GM06990 (cell line): Measurements from ENCODE around the gene TRIP6.
"Not testable (repeated sequence)": the region's sequence is repeated elsewhere in the genome, so short reads cannot be mapped to it uniquely, and the experiment has no call there.

Experiments used
- DNase-seq: peaks from one replicate; pipeline ENCODE4 v3.0.0-alpha.2; 2011; ENCODE audit not compliant: insufficient read length; ENCODE audit errors: extremely low read depth
- H3K27me3 ChIP-seq: replicated peaks from 2 replicates; pipeline ENCODE4 v1.6.0; 2011; ENCODE audit warnings: low read length; ENCODE audit not compliant: control insufficient read depth, insufficient read depth
- H3K36me3 ChIP-seq: 2 replicates; pipeline ENCODE4 v1.5.1; 2011; ENCODE audit warnings: low read length; ENCODE audit not compliant: control insufficient read depth, insufficient read depth
- H3K4me3 ChIP-seq: replicated peaks from 2 replicates; pipeline ENCODE4 v1.5.1; 2011; ENCODE audit warnings: low read depth, mild to moderate bottlenecking, control low read depth, low read length
- CTCF ChIP-seq: IDR thresholded peaks from 2 replicates; pipeline ENCODE4 v1.5.1; 2011; ENCODE audit warnings: low read length, control low read depth, mild to moderate bottlenecking, inconsistent platforms; ENCODE audit not compliant: insufficient read depth, poor library complexity, severe bottlenecking

TRIP6 gene

DNA sequence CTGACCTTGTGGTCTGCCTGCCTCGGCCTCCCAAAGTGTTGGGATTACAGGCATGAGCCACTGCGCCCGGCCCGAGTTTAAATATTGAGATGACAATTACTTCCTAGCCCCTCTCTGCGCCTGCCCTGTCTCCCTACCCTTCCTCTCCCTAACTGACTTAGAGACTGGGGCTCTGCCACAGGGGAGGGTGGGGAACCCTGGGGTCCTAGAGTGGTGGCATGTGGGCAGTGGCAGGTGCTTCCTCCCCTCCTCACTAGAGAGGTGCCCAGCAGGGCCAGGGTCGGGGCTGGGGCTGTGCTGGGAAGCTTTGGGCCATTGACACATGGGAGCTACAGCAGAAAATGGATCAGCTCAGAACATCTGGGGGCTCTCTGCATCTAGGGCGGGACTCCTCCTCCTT lies 35.5 kb downstream of the TRIP6 start:
- Histone ChIP-seq H3K36me3 (no peaks in the 10 kb centered on the region), H3K4me3 (no peak overlapping the region), H3K27me3 (no peaks in the 10 kb centered on the region)
- no peak for TF ChIP-seq CTCF
- DNase-seq, result no peak

GRCh38 chr7:100908512-100908911 lies 41.3 kb downstream of the TRIP6 start:
- H3K36me3 ChIP-seq, result no peaks in the 10 kb centered on the region
- DNase-seq, result no peak
- no peaks in the 10 kb centered on the region for H3K27me3 ChIP-seq
- H3K4me3 ChIP-seq, result no peak overlapping the region
- no peak for TF ChIP-seq CTCF

GRCh38 chr7:100910443-100910842 lies 43.3 kb downstream of the TRIP6 start:
- H3K27me3 ChIP-seq, H3K36me3 ChIP-seq, H3K4me3 ChIP-seq, DNase-seq: not testable (repeated sequence)

DNA sequence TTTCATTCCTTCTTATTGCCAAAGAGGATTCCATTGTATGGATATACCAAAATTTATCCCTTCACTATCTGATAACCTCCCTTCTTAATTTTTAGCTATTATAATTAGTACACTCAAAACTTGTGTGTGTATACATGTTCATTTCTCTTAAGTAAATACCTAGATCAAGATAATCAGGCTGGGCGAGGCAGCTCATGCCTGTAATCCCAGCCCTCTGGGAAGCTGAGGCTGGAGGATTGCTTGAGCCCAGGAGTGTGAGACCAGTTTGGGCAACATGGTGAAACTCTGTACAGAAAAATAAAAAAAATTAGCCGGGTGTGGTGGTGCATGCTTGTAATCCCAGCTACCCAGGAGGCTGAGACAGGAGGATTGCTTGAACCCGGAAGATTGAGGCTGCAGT lies 44.3 kb downstream of the TRIP6 start:
- Histone ChIP-seq H3K4me3 (no peak overlapping the region), H3K36me3 (no peaks in the 10 kb centered on the region), H3K27me3 (no peaks in the 10 kb centered on the region)
- no peak for TF ChIP-seq CTCF
- no peak for DNase-seq

DNA sequence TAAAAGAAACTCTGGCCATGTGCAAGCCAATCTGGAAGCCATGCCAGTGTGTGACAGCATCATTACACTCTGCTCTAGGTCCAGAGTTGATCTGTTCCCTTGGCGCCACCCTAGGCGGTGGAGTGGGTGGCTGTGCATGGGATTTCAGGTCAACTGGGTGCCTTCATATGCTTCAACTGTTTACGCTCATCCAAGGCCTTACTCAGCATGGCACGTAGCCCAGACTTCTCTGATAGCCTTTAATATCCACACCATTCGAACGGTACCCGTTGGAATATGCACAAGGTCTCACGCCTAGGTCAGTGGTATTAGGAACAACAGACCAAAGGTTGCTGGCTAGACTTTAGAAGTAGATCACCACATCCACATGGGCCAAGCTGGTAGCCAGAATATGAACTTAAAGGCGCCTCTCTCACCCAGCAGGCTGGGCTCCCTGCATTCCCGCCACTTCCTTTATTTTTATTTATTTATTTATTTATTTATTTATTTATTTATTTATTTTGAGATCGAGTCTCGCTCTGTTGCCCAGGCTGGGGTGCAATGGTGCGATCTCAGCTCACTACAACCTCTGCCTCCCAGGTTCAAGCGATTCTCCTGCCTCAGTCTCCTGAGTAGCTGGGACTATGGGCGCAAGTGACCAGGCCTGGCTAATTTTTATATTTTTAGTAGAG lies 47.2 kb downstream of the TRIP6 start:
- DNase-seq, result no peak
- Histone ChIP-seq H3K27me3 (no peaks in the 10 kb centered on the region), H3K36me3 (no peaks in the 10 kb centered on the region), H3K4me3 (no peak overlapping the region)
- no peak for TF ChIP-seq CTCF

DNA sequence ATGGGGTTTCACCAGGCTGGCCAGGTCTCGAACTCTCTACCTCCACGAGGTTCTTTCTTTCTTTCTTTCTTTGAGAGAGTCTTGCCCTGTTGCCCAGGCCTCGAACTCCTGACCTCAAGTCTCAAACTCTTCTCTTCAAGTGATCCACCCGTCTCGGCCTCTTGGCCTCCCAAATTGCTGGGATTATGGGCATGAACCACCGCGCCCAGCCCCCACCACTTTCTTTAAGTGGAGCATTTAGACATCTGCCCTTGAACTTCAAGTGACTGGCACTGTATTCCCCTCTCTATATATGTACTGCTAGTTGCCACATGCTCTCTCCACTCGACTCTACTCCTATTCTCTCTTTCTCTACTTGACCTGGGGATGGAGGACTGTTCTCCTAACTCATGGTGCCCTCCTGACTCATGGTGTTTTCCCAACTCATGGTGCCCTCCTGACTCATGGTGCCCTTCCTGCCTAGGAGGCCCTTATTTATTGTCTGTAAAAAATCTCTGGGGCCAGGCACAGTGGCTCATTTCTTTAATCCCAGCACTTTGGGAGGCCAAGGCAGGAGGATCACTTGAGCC lies 47.8 kb downstream of the TRIP6 start:
- DNase-seq, result no peak

DNA sequence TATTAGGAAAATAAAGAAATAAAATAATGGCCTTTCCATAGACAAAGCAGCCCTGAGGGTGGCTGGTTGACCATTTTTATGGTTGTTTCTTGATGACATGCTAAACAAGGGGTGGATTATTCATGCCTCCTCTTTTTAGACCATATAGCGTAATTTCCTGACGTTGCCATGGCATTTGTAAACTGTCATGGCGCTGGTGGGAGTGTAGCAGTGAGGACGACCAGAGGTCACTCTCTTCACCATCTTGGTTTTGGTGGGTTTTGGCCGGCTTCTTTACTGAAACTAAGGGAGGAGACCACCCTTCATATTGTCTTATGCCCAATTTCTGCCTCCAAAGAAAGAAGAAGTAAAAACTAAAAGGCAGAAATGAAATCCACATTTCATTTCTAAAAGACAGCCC lies 52.1 kb downstream of the TRIP6 start:
- H3K36me3 ChIP-seq, H3K4me3 ChIP-seq, H3K27me3 ChIP-seq, DNase-seq: not testable (repeated sequence)

More for the DNA sequence above, 47.8 kb downstream of the TRIP6 start:
- no peak for TF ChIP-seq CTCF
- H3K4me3 ChIP-seq, result no peak overlapping the region
- H3K27me3 ChIP-seq, result no peaks in the 10 kb centered on the region
- H3K36me3 ChIP-seq, result no peaks in the 10 kb centered on the region

DNA sequence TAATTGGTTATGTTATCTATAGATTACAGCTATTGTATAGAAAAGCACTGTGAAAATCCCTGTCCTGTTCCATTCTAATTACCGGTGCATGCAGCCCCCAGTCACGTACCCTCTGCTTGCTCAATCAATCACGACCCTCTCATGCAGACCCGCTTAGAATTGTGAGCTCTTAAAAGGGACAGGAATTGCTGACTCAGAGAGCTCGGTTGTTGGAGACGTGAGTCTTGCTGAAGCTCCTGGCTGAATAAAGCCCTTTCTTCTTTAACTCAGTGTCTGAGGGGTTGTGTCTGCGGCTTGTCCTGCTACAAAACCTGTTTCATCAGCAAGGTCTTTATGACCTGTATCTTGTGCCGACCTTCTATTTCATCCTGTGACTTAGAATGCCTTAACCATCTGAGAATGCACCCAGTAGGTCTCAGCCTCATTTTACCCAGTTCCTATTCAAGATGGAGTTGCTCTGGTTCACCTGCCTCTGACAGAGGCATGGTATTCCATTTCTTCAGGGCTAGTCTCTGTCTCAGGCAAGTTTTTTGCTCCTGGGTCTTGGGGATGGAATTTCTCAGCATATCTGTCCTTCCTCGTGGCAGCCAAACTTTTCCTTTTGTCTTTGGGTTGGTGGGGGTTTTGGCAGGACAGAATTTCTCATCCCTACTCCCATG lies 52.7 kb downstream of the TRIP6 start:
- DNase-seq, H3K36me3 ChIP-seq, H3K27me3 ChIP-seq, H3K4me3 ChIP-seq: not testable (repeated sequence)
